Spinal cord (tissue), 10 donors: ENCODE measurements around the gene ZC3H7B. TPM values are rescaled to one million over a fixed set of nuclear protein-coding genes. Genes with fewer than 3 reads are reported as not detected.

Source experiments
- DNase-seq, 6 donors: peaks; one replicate each; pipeline versions ENCODE4 v3.0.0 to v3.0.0-alpha.2; 2013 to 2015; ENCODE audit warnings: low spot score in 6 of 6, low read depth in 4 of 6
- H3K27ac ChIP-seq: one replicate; pipeline ENCODE4 v1.5.1; 2013; ENCODE audit warnings: low read depth, low read length, control low read depth
- H3K27me3 ChIP-seq: one replicate; pipeline ENCODE4 v1.6.1; 2013; ENCODE audit warnings: low read length; ENCODE audit not compliant: control insufficient read depth, insufficient read depth
- H3K36me3 ChIP-seq: one replicate; pipeline ENCODE4 v1.6.1; 2013; ENCODE audit warnings: low read length; ENCODE audit not compliant: control insufficient read depth, insufficient read depth
- H3K4me1 ChIP-seq: one replicate; pipeline ENCODE4 v1.6.1; 2013; ENCODE audit warnings: low read length; ENCODE audit not compliant: control insufficient read depth, insufficient read depth
- H3K4me3 ChIP-seq: one replicate; pipeline ENCODE4 v1.5.1; 2013; ENCODE audit warnings: low read depth, low read length, control low read depth
- H3K9me3 ChIP-seq: one replicate; pipeline ENCODE4 v1.6.1; 2013; ENCODE audit warnings: low read length; ENCODE audit not compliant: control insufficient read depth, insufficient read depth
- WGBS: methylation state at CpG from one replicate; pipeline ENCODE4 v1.1.5; 2013; ENCODE audit warnings: missing lambda C conversion rate; ENCODE audit not compliant: insufficient coverage; 5-methylcytosine and 5-hydroxymethylcytosine counted together
- polyA plus RNA-seq, 2 donors: library from polyadenylated mRNA; unstranded; fragments of 120-200 nt; gene quantifications; one replicate each; pipeline ENCODE4 v1.2.1, GENCODE V29; 2013; ENCODE audit not compliant: insufficient read length in 2 of 2
- total RNA-seq, 2 donors: library from RNA; depleted of rRNA in 1 of 2; stranded (reverse); fragments of 120-200 nt in 1 of 2; fragments of >200 nt in 1 of 2; gene quantifications; one replicate each; pipeline versions ENCODE4 v1.2.3 to v1.2.4, GENCODE V29; 2013 to 2014
- donor health status: healthy.

Gene ZC3H7B
- total and polyA plus RNA-seq, 4 donors, result 41.6 to 108 (median 82.4) TPM

GRCh38 chr22:41261541-41262249 lies 39.6 kb upstream of the ZC3H7B start:
- no peaks in the 10 kb centered on the region for H3K27me3 ChIP-seq
- H3K9me3 ChIP-seq, result no peaks in the 10 kb centered on the region
- 88% methylated on average over 12 of the region's 12 CpGs for WGBS
- H3K4me3 ChIP-seq, result no peak overlapping the region
- H3K4me1 ChIP-seq, result no peaks in the 10 kb centered on the region
- no peak overlapping the region for H3K27ac ChIP-seq
- no peak for DNase-seq
- peaks cover 91% of the 10 kb centered on the region for H3K36me3 ChIP-seq

GRCh38 chr22:41262250-41262765 lies 39.0 kb upstream of the ZC3H7B start:
- 94% methylated on average over 15 of the region's 15 CpGs for WGBS
- Histone ChIP-seq H3K27ac (no peak overlapping the region), H3K27me3 (no peaks in the 10 kb centered on the region), H3K9me3 (no peaks in the 10 kb centered on the region), H3K4me3 (no peak overlapping the region), H3K4me1 (no peaks in the 10 kb centered on the region), H3K36me3 (peaks cover 88% of the 10 kb centered on the region)
- no peak for DNase-seq

GRCh38 chr22:41263704-41264103 lies 37.6 kb upstream of the ZC3H7B start:
- H3K4me3 ChIP-seq, result no peak overlapping the region
- no peaks in the 10 kb centered on the region for H3K9me3 ChIP-seq
- no peaks in the 10 kb centered on the region for H3K27me3 ChIP-seq
- H3K36me3 ChIP-seq, result peaks cover 88% of the 10 kb centered on the region
- no peak for DNase-seq
- 80% methylated on average over 2 of the region's 2 CpGs for WGBS
- no peaks in the 10 kb centered on the region for H3K4me1 ChIP-seq
- no peak overlapping the region for H3K27ac ChIP-seq

GRCh38 chr22:41264408-41264941 lies 36.9 kb upstream of the ZC3H7B start:
- no peaks in the 10 kb centered on the region for H3K9me3 ChIP-seq
- H3K4me1 ChIP-seq, result no peaks in the 10 kb centered on the region
- H3K27me3 ChIP-seq, result no peaks in the 10 kb centered on the region
- DNase-seq, result no peak
- peaks cover 91% of the 10 kb centered on the region for H3K36me3 ChIP-seq
- WGBS, result 76% methylated on average over 15 of the region's 15 CpGs
- H3K27ac ChIP-seq, result no peak overlapping the region
- H3K4me3 ChIP-seq, result no peak overlapping the region

GRCh38 chr22:41267958-41268357 lies 33.4 kb upstream of the ZC3H7B start:
- no peak overlapping the region for H3K27ac ChIP-seq
- no peaks in the 10 kb centered on the region for H3K9me3 ChIP-seq
- 95% methylated on average over 15 of the region's 16 CpGs for WGBS
- H3K4me1 ChIP-seq, result no peaks in the 10 kb centered on the region
- H3K27me3 ChIP-seq, result no peaks in the 10 kb centered on the region
- no peak for DNase-seq
- no peak overlapping the region for H3K4me3 ChIP-seq
- H3K36me3 ChIP-seq, result peaks cover 92% of the 10 kb centered on the region

GRCh38 chr22:41271787-41272186 lies 29.5 kb upstream of the ZC3H7B start:
- peaks cover 93% of the 10 kb centered on the region for H3K36me3 ChIP-seq
- no peak overlapping the region for H3K27ac ChIP-seq

DNA sequence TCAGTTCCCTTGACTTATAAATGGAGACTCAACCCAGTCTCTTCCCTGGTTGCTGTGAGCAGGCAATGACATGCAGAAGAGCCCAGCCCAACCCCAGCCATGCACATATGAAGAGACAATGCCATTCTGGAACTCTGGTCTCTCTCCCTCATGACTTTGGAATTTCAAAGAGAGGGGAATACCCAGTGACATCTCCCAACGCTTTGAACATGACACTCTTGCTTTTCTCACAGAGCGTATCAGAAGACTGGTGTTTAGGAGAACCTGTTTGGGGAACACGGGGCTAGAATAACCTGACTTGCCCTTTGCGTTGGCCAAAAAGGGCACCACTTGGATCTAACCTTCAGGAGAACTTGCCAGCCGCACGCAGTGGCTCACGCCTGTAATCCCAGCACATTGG lies 28.2 kb upstream of the ZC3H7B start:
- no peaks in the 10 kb centered on the region for H3K9me3 ChIP-seq
- 95% methylated on average over 7 of the region's 7 CpGs for WGBS
- no peak overlapping the region for H3K27ac ChIP-seq
- H3K4me1 ChIP-seq, result no peaks in the 10 kb centered on the region
- DNase-seq, result no peak
- no peak overlapping the region for H3K4me3 ChIP-seq
- peaks cover 95% of the 10 kb centered on the region for H3K36me3 ChIP-seq
- H3K27me3 ChIP-seq, result no peaks in the 10 kb centered on the region

More at GRCh38 chr22:41271787-41272186, 29.5 kb upstream of the ZC3H7B start:
- WGBS, result 98% methylated on average over 8 of the region's 9 CpGs
- DNase-seq, result no peak
- Histone ChIP-seq H3K4me1 (no peaks in the 10 kb centered on the region), H3K27me3 (no peaks in the 10 kb centered on the region), H3K4me3 (no peak overlapping the region), H3K9me3 (no peaks in the 10 kb centered on the region)

DNA sequence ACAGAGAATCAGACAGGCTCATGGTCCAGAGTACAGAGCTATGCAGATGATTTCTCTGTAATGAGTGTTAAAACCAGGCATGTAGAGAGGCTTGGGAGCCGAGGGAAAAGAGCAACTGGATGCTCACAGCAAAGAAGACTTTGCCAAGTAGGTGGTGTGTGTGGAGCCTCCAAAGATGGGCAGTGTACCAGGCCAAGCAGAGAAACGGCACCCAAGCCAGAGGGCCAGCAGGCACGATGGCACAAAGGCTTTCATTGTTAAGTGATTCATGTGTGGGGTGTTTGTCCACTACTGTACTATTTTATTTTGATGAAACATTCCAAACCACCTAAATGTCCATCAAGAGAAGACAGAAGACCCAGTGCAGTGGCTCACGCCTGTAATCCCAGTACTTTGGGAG lies 26.5 kb upstream of the ZC3H7B start:
- Histone ChIP-seq H3K4me3 (no peak overlapping the region), H3K27me3 (no peaks in the 10 kb centered on the region), H3K27ac (no peak overlapping the region), H3K36me3 (peaks cover 93% of the 10 kb centered on the region), H3K9me3 (no peaks in the 10 kb centered on the region), H3K4me1 (no peaks in the 10 kb centered on the region)
- no peak for DNase-seq
- WGBS, result 80% methylated on average over 1 of the region's 4 CpGs

DNA sequence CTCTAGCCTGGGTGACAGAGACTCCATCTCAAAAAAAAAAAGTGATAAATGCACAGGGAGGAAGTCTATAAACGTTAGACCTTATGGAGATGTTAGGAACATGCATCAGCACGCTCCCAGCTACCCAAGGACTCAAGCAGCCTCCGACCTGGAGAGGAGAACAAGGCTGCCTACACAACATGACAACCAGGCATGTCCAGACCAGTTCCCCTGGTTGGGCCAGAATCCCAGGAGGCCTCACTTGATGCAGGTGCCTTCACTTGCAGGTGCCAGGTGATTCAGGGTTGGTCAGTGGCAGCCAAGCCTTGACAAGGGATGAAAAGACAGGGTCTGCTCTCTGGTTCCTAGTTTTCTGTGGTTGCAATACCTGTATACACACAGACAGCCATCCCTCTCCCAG lies 21.3 kb upstream of the ZC3H7B start:
- no peak overlapping the region for H3K4me3 ChIP-seq
- H3K27me3 ChIP-seq, result no peaks in the 10 kb centered on the region
- H3K36me3 ChIP-seq, result peaks cover 83% of the 10 kb centered on the region
- no peak for DNase-seq
- whole genome bisulfite sequencing, result 97% methylated on average over 3 of the region's 3 CpGs
- peaks cover 6% of the 10 kb centered on the region for H3K4me1 ChIP-seq
- no peak overlapping the region for H3K27ac ChIP-seq
- no peaks in the 10 kb centered on the region for H3K9me3 ChIP-seq

DNA sequence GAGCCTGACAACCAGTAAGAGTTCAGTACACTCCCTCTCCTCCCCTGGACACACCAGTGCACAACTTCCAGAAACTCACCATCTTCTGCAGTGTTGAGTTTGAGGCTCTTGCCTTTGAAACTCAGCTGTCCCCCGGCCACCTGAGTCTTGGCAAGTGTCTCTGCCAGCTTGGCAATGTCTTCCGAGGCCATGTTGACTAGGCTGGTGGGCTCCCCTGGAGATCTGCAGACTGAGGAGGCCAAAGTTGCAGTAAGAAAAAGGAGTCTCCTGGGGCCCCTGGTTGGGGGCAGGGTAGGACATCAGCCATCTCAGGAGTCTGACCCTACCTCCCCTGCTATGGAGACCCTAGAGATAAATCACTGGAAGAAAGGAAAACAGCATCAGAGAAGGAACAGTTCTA lies 20.5 kb upstream of the ZC3H7B start:
- H3K27me3 ChIP-seq, result no peaks in the 10 kb centered on the region
- H3K36me3 ChIP-seq, result peaks cover 75% of the 10 kb centered on the region
- H3K9me3 ChIP-seq, result no peaks in the 10 kb centered on the region
- WGBS, result 94% methylated on average over 2 of the region's 2 CpGs
- H3K27ac ChIP-seq, result no peak overlapping the region
- no peak for DNase-seq
- peaks cover 14% of the 10 kb centered on the region for H3K4me1 ChIP-seq
- H3K4me3 ChIP-seq, result no peak overlapping the region
